HCT116 (cell line): ENCODE measurements around the gene SF3B1. TPM values are rescaled to one million over a fixed set of nuclear protein-coding genes. Genes with fewer than 3 reads are reported as not detected.

Source experiments
- ATAC-seq: fragments of 200-7000 bp; cut with Tn5 transposase; 2 replicates; pipeline ENCODE4 v1.9.1; 2020; ENCODE audit warnings: mild to moderate bottlenecking, moderate library complexity
- BruUV-seq: library from RNA; stranded (reverse); fragments of 400-500 nt; replicated peaks from 2 replicates; lab custom pipeline; 2021; lab: Mats Ljungman, UMichigan
- CTCF ChIA-PET: fragments of 300-600 bp; sonication (Branson Sonifier 250); formaldehyde crosslinking; loops from one replicate; lab custom pipeline; 2021; ENCODE audit warnings: antibody characterized with exemption; lab: Charles Lee
- POLR2A ChIA-PET: fragments of 300-600, 350-600 bp; sonication (Branson Sonifier 250); formaldehyde crosslinking; loops from one replicate; lab custom pipeline; 2021; ENCODE audit warnings: antibody characterized with exemption; lab: Charles Lee
- RAD21 ChIA-PET, 2 experiments: fragments of 300-600 bp; sonication (Branson Sonifier 250); formaldehyde crosslinking; loops; one replicate each; lab custom pipeline; 2023; ENCODE audit warnings: low total read pairs in 2 of 2; ENCODE audit not compliant: uncharacterized antibody in 2 of 2, unreplicated experiment in 2 of 2, low non-redundant PET in 1 of 2; lab: Charles Lee
- DNase-seq: peaks from one replicate; pipeline ENCODE4 v3.0.0-alpha.2; 2010; ENCODE audit warnings: low read depth, low spot score
- H2AFZ ChIP-seq: fragments of 200-600 bp; shearing (Covaris generic), sonication (generic); 2 replicates; pipeline ENCODE4 v1.6.1; 2017; ENCODE audit warnings: low read depth, mixed run types, mixed read lengths, antibody characterized with exemption, low read length; ENCODE audit not compliant: poor library complexity, severe bottlenecking
- H3K27ac ChIP-seq: 2 replicates; pipeline ENCODE4 v1.5.1; 2012; ENCODE audit warnings: low read depth, low read length
- H3K27me3 ChIP-seq: fragments of 200-600 bp; sonication (generic); 2 replicates; pipeline ENCODE4 v1.6.1; 2016; ENCODE audit warnings: mixed run types, low read length, mixed read lengths; ENCODE audit not compliant: insufficient read depth
- H3K36me3 ChIP-seq, 2 experiments: fragments of 200-500 bp in 1 of 2; fragments of 200-600 bp in 1 of 2; sonication (Bioruptor generic) in 1 of 2; sonication (generic) in 1 of 2; 2 replicates each; pipeline versions ENCODE4 v1.5.1 to v1.6.1; 2014 to 2016; ENCODE audit warnings: low read length in 2 of 2, inconsistent platforms in 1 of 2, mixed read lengths in 1 of 2, mixed run types in 1 of 2; ENCODE audit not compliant: insufficient read depth in 2 of 2, control insufficient read depth in 1 of 2
- H3K4me1 ChIP-seq, 2 experiments: fragments of 200-600 bp in 1 of 2; sonication (generic) in 1 of 2; 2 replicates each; pipeline versions ENCODE4 v1.5.1 to v1.6.1; 2012 to 2017; ENCODE audit warnings: low read length in 2 of 2, inconsistent platforms in 1 of 2, mild to moderate bottlenecking in 1 of 2, mixed read lengths in 1 of 2, mixed run types in 1 of 2, moderate library complexity in 1 of 2; ENCODE audit not compliant: insufficient read depth in 2 of 2, control insufficient read depth in 1 of 2
- H3K4me2 ChIP-seq: fragments of 200-600 bp; sonication (generic); 2 replicates; pipeline ENCODE4 v1.6.1; 2017; ENCODE audit warnings: mixed run types, low read length, mixed read lengths
- H3K4me3 ChIP-seq, 2 experiments: fragments of 200-600 bp in 1 of 2; sonication (generic) in 1 of 2; replicated peaks in 1 of 2; 2 replicates each; pipeline ENCODE4 v1.5.1; 2011 to 2016; ENCODE audit warnings: low read length in 2 of 2, control low read depth in 1 of 2, low read depth in 1 of 2, mild to moderate bottlenecking in 1 of 2, mixed read lengths in 1 of 2, mixed run types in 1 of 2
- H3K79me2 ChIP-seq: fragments of 200-600 bp; sonication (generic); 2 replicates; pipeline ENCODE4 v1.6.1; 2017; ENCODE audit warnings: mild to moderate bottlenecking, mixed run types, low read length, moderate library complexity, mixed read lengths; ENCODE audit not compliant: insufficient read depth
- H3K9ac ChIP-seq: fragments of 200-600 bp; sonication (generic); 2 replicates; pipeline ENCODE4 v1.6.1; 2016; ENCODE audit warnings: low read length, mixed read lengths
- H3K9me2 ChIP-seq: fragments of 200-600 bp; sonication (generic), shearing (Covaris generic); 2 replicates; pipeline ENCODE4 v1.6.1; 2017; ENCODE audit warnings: mixed run types, mild to moderate bottlenecking, moderate library complexity; ENCODE audit not compliant: insufficient read depth
- H3K9me3 ChIP-seq, 2 experiments: fragments of 200-500 bp in 1 of 2; fragments of 200-600 bp in 1 of 2; sonication (Bioruptor generic) in 1 of 2; sonication (generic) in 1 of 2; 2 replicates each; pipeline ENCODE4 v1.6.1; 2014 to 2017; ENCODE audit warnings: low read length in 2 of 2, mixed read lengths in 2 of 2, inconsistent platforms in 1 of 2, low read depth in 1 of 2, mild to moderate bottlenecking in 1 of 2, mixed run types in 1 of 2, moderate library complexity in 1 of 2; ENCODE audit not compliant: control insufficient read depth in 1 of 2, insufficient read depth in 1 of 2
- H4K20me1 ChIP-seq: fragments of 200-600 bp; sonication (generic), shearing (Covaris generic); 2 replicates; pipeline ENCODE4 v1.6.1; 2017; ENCODE audit warnings: mixed run types, mild to moderate bottlenecking, moderate library complexity; ENCODE audit not compliant: insufficient read depth
- CBX3 ChIP-seq: IDR thresholded peaks from 2 replicates; pipeline ENCODE4 v1.6.1; 2012; ENCODE audit warnings: low read depth
- CEBPB ChIP-seq: IDR thresholded peaks from 2 replicates; pipeline ENCODE4 v1.6.1; 2012; ENCODE audit warnings: low read depth
- EGR1 ChIP-seq: IDR thresholded peaks from 2 replicates; pipeline ENCODE4 v1.6.1; 2012; ENCODE audit warnings: low read depth
- ELF1 ChIP-seq: IDR thresholded peaks from 2 replicates; pipeline ENCODE4 v1.6.1; 2012; ENCODE audit warnings: low read depth, borderline replicate concordance
- EZH2 ChIP-seq: fragments of 200-600 bp; sonication (generic); IDR thresholded peaks from 2 replicates; pipeline ENCODE4 v1.6.1; 2017; ENCODE audit warnings: antibody characterized with exemption, mixed run types
- EZH2phosphoT487 ChIP-seq: fragments of 200-600 bp; IDR thresholded peaks from 2 replicates; pipeline ENCODE4 v1.6.1; 2018; ENCODE audit warnings: antibody characterized with exemption, borderline replicate concordance
- FOSL1 ChIP-seq: IDR thresholded peaks from 2 replicates; pipeline ENCODE4 v1.6.1; 2012; ENCODE audit warnings: low read depth
- JUND ChIP-seq: IDR thresholded peaks from 2 replicates; pipeline ENCODE4 v1.6.1; 2012
- POLR2A ChIP-seq: IDR thresholded peaks from 2 replicates; pipeline ENCODE4 v1.7.0; 2011; ENCODE audit warnings: borderline replicate concordance; ENCODE audit not compliant: insufficient read depth, insufficient read length; ENCODE audit errors: extremely low read depth
- SIN3A ChIP-seq: IDR thresholded peaks from 2 replicates; pipeline ENCODE4 v1.6.1; 2012; ENCODE audit warnings: low read depth
- SP1 ChIP-seq: IDR thresholded peaks from 2 replicates; pipeline ENCODE4 v1.6.1; 2012; ENCODE audit warnings: low read depth
- SRF ChIP-seq: IDR thresholded peaks from 2 replicates; pipeline ENCODE4 v1.6.1; 2012; ENCODE audit warnings: low read depth
- YY1 ChIP-seq: IDR thresholded peaks from 2 replicates; pipeline ENCODE4 v1.6.1; 2011; ENCODE audit warnings: low read length, low read depth, moderate library complexity, mild to moderate bottlenecking; ENCODE audit not compliant: insufficient replicate concordance; ENCODE audit errors: extremely low read depth
- ZFX ChIP-seq: fragments of 450-650 bp; IDR thresholded peaks from 2 replicates; pipeline ENCODE4 v1.6.1; 2017
- ZNF274 ChIP-seq: fragments of 200-500 bp; sonication (Bioruptor generic); IDR thresholded peaks from 2 replicates; pipeline ENCODE4 v1.6.1; 2014; ENCODE audit warnings: mild to moderate bottlenecking, low read depth, low read length, inconsistent platforms
- intact Hi-C: fragments of 100-400 bp; cut with micrococcal nuclease; formaldehyde crosslinking; loops from 2 replicates; pipeline ENCODE4 v1.10.0; 2022
- total RNA-seq: library from RNA; stranded (reverse); gene quantifications from one replicate; pipeline ENCODE4 v1.2.1, GENCODE V29; 2021; ENCODE audit not compliant: unreplicated experiment
- TF ChIP-seq, protein P1 (sequence below), 3 experiments: fragments of 200-600 bp in 1 of 3; sonication (generic) in 1 of 3; IDR thresholded peaks in 2 of 3; conservative IDR thresholded peaks in 1 of 3; 2 replicates each; pipeline ENCODE4 v1.5.1; 2012 to 2017; ENCODE audit warnings: low read depth in 2 of 3, low read length in 2 of 3, antibody characterized with exemption in 1 of 3, borderline replicate concordance in 1 of 3, control low read depth in 1 of 3, mild to moderate bottlenecking in 1 of 3, mixed read lengths in 1 of 3, mixed run types in 1 of 3, moderate library complexity in 1 of 3; ENCODE audit not compliant: insufficient read depth in 1 of 3
- TF ChIP-seq, protein P2 (sequence below): IDR thresholded peaks from 2 replicates; pipeline ENCODE4 v1.6.1; 2011; ENCODE audit warnings: mild to moderate bottlenecking, low read length, moderate library complexity; ENCODE audit not compliant: insufficient replicate concordance; ENCODE audit errors: extremely low read depth
- TF ChIP-seq, protein P3 (sequence below): IDR thresholded peaks from 2 replicates; pipeline ENCODE4 v1.6.1; 2012
- TF ChIP-seq, protein P4 (sequence below): IDR thresholded peaks from 2 replicates; pipeline ENCODE4 v1.6.1; 2012
- TF ChIP-seq, protein P5 (sequence below): IDR thresholded peaks from 2 replicates; pipeline ENCODE4 v1.6.1; 2012; ENCODE audit warnings: low read depth

The SF3B1 gene
- total RNA-seq, 1 experiment from 2014 or later = 282 TPM

DNA sequence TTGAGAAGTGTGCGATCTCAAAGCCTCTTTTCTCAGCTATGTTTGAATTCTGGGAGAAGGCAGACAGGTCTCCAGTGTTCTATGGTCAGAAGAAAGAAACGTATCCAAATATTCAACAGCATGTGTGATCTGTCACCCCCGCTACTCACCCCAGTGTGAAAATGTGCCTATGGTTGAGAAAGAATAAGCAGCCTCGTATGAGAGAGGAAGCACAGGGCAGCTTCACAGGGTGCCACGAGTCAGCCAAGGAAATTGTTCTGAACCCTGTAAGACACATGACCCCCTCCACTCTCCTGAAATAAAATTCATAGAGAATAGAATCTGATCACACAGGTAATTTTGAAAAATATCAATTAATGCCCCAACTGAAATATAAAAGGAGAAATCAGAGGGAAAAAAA lies 8.0 kb upstream of the SF3B1 start:
- DNase-seq (no peak), ATAC-seq (no peak)
- no peaks in the 10 kb centered on the region for H3K9me2 ChIP-seq
- H3K27me3 ChIP-seq = no peaks in the 10 kb centered on the region
- CTCF ChIA-PET = no interaction called here
- no peaks in the 10 kb centered on the region for H3K36me3 ChIP-seq
- RAD21 ChIA-PET = no interaction called here
- intact Hi-C loops = no loop called here
- H3K27ac ChIP-seq = no peak overlapping the region
- no peak overlapping the region for H3K4me3 ChIP-seq
- TF ChIP-seq ZNF274 (no peak), FOSL1 (no peak), POLR2A (no peak), EGR1 (no peak), SRF (no peak), CBX3 (no peak), EZH2 (no peak), JUND (no peak), SIN3A (no peak), SP1 (no peak), ZFX (no peak), ELF1 (no peak), YY1 (no peak), EZH2phosphoT487 (no peak), CEBPB (no peak)
- TF ChIP-seq, protein P1, sequence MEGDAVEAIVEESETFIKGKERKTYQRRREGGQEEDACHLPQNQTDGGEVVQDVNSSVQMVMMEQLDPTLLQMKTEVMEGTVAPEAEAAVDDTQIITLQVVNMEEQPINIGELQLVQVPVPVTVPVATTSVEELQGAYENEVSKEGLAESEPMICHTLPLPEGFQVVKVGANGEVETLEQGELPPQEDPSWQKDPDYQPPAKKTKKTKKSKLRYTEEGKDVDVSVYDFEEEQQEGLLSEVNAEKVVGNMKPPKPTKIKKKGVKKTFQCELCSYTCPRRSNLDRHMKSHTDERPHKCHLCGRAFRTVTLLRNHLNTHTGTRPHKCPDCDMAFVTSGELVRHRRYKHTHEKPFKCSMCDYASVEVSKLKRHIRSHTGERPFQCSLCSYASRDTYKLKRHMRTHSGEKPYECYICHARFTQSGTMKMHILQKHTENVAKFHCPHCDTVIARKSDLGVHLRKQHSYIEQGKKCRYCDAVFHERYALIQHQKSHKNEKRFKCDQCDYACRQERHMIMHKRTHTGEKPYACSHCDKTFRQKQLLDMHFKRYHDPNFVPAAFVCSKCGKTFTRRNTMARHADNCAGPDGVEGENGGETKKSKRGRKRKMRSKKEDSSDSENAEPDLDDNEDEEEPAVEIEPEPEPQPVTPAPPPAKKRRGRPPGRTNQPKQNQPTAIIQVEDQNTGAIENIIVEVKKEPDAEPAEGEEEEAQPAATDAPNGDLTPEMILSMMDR (IDR thresholded peaks at IDR 0.05 in 2 of 3, conservative IDR thresholded peaks at IDR 0.05 in 1 of 3; ENCODE audit: borderline replicate concordance in 1 of 3, insufficient read depth in 1 of 3, low read depth in 2 of 3, low read length in 2 of 3) = no peak
- TF ChIP-seq, protein P2, sequence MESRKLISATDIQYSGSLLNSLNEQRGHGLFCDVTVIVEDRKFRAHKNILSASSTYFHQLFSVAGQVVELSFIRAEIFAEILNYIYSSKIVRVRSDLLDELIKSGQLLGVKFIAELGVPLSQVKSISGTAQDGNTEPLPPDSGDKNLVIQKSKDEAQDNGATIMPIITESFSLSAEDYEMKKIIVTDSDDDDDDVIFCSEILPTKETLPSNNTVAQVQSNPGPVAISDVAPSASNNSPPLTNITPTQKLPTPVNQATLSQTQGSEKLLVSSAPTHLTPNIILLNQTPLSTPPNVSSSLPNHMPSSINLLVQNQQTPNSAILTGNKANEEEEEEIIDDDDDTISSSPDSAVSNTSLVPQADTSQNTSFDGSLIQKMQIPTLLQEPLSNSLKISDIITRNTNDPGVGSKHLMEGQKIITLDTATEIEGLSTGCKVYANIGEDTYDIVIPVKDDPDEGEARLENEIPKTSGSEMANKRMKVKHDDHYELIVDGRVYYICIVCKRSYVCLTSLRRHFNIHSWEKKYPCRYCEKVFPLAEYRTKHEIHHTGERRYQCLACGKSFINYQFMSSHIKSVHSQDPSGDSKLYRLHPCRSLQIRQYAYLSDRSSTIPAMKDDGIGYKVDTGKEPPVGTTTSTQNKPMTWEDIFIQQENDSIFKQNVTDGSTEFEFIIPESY = no peak
- TF ChIP-seq, protein P3, sequence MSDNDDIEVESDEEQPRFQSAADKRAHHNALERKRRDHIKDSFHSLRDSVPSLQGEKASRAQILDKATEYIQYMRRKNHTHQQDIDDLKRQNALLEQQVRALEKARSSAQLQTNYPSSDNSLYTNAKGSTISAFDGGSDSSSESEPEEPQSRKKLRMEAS = no peak
- TF ChIP-seq, protein P4, sequence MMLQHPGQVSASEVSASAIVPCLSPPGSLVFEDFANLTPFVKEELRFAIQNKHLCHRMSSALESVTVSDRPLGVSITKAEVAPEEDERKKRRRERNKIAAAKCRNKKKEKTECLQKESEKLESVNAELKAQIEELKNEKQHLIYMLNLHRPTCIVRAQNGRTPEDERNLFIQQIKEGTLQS = no peak
- TF ChIP-seq, protein P5, sequence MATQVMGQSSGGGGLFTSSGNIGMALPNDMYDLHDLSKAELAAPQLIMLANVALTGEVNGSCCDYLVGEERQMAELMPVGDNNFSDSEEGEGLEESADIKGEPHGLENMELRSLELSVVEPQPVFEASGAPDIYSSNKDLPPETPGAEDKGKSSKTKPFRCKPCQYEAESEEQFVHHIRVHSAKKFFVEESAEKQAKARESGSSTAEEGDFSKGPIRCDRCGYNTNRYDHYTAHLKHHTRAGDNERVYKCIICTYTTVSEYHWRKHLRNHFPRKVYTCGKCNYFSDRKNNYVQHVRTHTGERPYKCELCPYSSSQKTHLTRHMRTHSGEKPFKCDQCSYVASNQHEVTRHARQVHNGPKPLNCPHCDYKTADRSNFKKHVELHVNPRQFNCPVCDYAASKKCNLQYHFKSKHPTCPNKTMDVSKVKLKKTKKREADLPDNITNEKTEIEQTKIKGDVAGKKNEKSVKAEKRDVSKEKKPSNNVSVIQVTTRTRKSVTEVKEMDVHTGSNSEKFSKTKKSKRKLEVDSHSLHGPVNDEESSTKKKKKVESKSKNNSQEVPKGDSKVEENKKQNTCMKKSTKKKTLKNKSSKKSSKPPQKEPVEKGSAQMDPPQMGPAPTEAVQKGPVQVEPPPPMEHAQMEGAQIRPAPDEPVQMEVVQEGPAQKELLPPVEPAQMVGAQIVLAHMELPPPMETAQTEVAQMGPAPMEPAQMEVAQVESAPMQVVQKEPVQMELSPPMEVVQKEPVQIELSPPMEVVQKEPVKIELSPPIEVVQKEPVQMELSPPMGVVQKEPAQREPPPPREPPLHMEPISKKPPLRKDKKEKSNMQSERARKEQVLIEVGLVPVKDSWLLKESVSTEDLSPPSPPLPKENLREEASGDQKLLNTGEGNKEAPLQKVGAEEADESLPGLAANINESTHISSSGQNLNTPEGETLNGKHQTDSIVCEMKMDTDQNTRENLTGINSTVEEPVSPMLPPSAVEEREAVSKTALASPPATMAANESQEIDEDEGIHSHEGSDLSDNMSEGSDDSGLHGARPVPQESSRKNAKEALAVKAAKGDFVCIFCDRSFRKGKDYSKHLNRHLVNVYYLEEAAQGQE = no peak
- H3K9me3 ChIP-seq = no peaks in the 10 kb centered on the region
- no peak overlapping the region for H2AFZ ChIP-seq
- no peak overlapping the region for H3K4me2 ChIP-seq
- no peaks in the 10 kb centered on the region for H4K20me1 ChIP-seq
- BruUV-seq = no TSS peak
- no peak overlapping the region for H3K9ac ChIP-seq
- no peaks in the 10 kb centered on the region for H3K4me1 ChIP-seq
- POLR2A ChIA-PET = no interaction called here
- H3K79me2 ChIP-seq = no peaks in the 10 kb centered on the region
